Measurements from ENCODE around the gene C20orf202. TPM values are rescaled to one million over a fixed set of nuclear protein-coding genes. Genes with fewer than 3 reads are reported as not detected.
A peak's percentile ranks its signal among the peaks of the same experiment; 100 is the strongest.

The C20orf202 gene
- total RNA-seq (2014; rRNA removed), result not detected in 2 replicates
- not detected for polyA plus RNA-seq (2012)

GRCh38 chr20:1202762-1203504 lies at the start of gene C20orf202:
Gene C20orf202 (plus strand): TSS chr20:1203454. CDS start chr20:1203586, 132 bp downstream.
- DNase-seq (ENCODE audit: low read depth), result no peak

GRCh38 chr20:1154226-1154625 lies 49.0 kb upstream of the C20orf202 start:
- DNase-seq (ENCODE audit: low read depth), result no peak

- no peak for DNase-seq (ENCODE audit: low read depth)
These were observed 48.6 kb upstream of the C20orf202 start for GRCh38 chr20:1154691-1155090.

GRCh38 chr20:1155342-1155741 lies 47.9 kb upstream of the C20orf202 start:
- DNase-seq (ENCODE audit: low read depth), result no peak

GRCh38 chr20:1160496-1160895 lies 42.8 kb upstream of the C20orf202 start:
- no peak for DNase-seq (ENCODE audit: low read depth)

- no peak for DNase-seq (ENCODE audit: low read depth)
These were observed 42.3 kb upstream of the C20orf202 start for GRCh38 chr20:1160991-1161390.

- DNase-seq (ENCODE audit: low read depth), result no peak
These were observed 40.1 kb upstream of the C20orf202 start for GRCh38 chr20:1163105-1163504.

GRCh38 chr20:1163653-1164052 lies 39.6 kb upstream of the C20orf202 start:
- DNase-seq (ENCODE audit: low read depth), result no peak

- DNase-seq (ENCODE audit: low read depth), result no peak
These were observed 38.4 kb upstream of the C20orf202 start for GRCh38 chr20:1164871-1165270.

- no peak for DNase-seq (ENCODE audit: low read depth)
These were observed 37.7 kb upstream of the C20orf202 start for GRCh38 chr20:1165521-1165920.

- DNase-seq (ENCODE audit: low read depth), result no peak
These were observed 37.3 kb upstream of the C20orf202 start for GRCh38 chr20:1165941-1166340.

GRCh38 chr20:1166948-1167720 lies 36.1 kb upstream of the C20orf202 start:
- DNase-seq (ENCODE audit: low read depth), result no peak

GRCh38 chr20:1169224-1169623 lies 34.0 kb upstream of the C20orf202 start:
- no peak for DNase-seq (ENCODE audit: low read depth)

GRCh38 chr20:1171461-1172093 lies 31.7 kb upstream of the C20orf202 start:
- DNase-seq (ENCODE audit: low read depth), result peak; percentile 20

GRCh38 chr20:1173698-1174097 lies 29.6 kb upstream of the C20orf202 start:
- DNase-seq (ENCODE audit: low read depth), result no peak

GRCh38 chr20:1174787-1175186 lies 28.5 kb upstream of the C20orf202 start:
- no peak for DNase-seq (ENCODE audit: low read depth)

GRCh38 chr20:1177680-1178079 lies 25.6 kb upstream of the C20orf202 start:
- DNase-seq (ENCODE audit: low read depth), result peak; percentile 14

GRCh38 chr20:1178103-1178502 lies 25.2 kb upstream of the C20orf202 start:
- DNase-seq (ENCODE audit: low read depth), result no peak

- DNase-seq (ENCODE audit: low read depth), result no peak
These were observed 24.6 kb upstream of the C20orf202 start for GRCh38 chr20:1178623-1179022.

- DNase-seq (ENCODE audit: low read depth), result no peak
These were observed 22.3 kb upstream of the C20orf202 start for GRCh38 chr20:1180949-1181348.

GRCh38 chr20:1182106-1182505 lies 21.1 kb upstream of the C20orf202 start:
- no peak for DNase-seq (ENCODE audit: low read depth)

- DNase-seq (ENCODE audit: low read depth), result no peak
These were observed 20.1 kb upstream of the C20orf202 start for GRCh38 chr20:1183153-1183552.

Measured in LHCN-M2 (cell line).